Neutrophil (primary cell): ENCODE data around the gene POC1A.
"Not testable (repeated sequence)": the region's sequence is repeated elsewhere in the genome, so short reads cannot be mapped to it uniquely, and the experiment has no call there.

Source experiments
- H3K27ac ChIP-seq: fragments of 200-600 bp; sonication (generic); 2 replicates; pipeline ENCODE4 v1.5.1; 2016; ENCODE audit warnings: mild to moderate bottlenecking, moderate library complexity
- H3K27me3 ChIP-seq: fragments of 200-600 bp; sonication (generic); 2 replicates; pipeline ENCODE4 v1.6.0; 2016; ENCODE audit warnings: mild to moderate bottlenecking
- H3K36me3 ChIP-seq: fragments of 200-600 bp; sonication (generic); 2 replicates; pipeline ENCODE4 v1.5.1; 2017
- H3K4me1 ChIP-seq, 2 experiments: fragments of 200-600 bp in 1 of 2; sonication (generic) in 1 of 2; 1 replicate in 1 of 2; 2 replicates in 1 of 2; pipeline versions ENCODE4 v1.5.1 to v1.6.1; 2013 to 2016; ENCODE audit warnings: low read depth in 1 of 2, low read length in 1 of 2, mild to moderate bottlenecking in 1 of 2, moderate library complexity in 1 of 2; ENCODE audit not compliant: control insufficient read depth in 1 of 2, insufficient read depth in 1 of 2
- H3K4me3 ChIP-seq, 2 experiments: fragments of 200-600 bp in 1 of 2; sonication (generic) in 1 of 2; 1 replicate in 1 of 2; 2 replicates in 1 of 2; pipeline ENCODE4 v1.5.1; 2013 to 2016; ENCODE audit warnings: low read depth in 1 of 2, low read length in 1 of 2, mild to moderate bottlenecking in 1 of 2, moderate library complexity in 1 of 2
- H3K9me3 ChIP-seq: fragments of 200-600 bp; sonication (generic); 2 replicates; pipeline ENCODE4 v1.5.1; 2016
- TF ChIP-seq, protein P1 (sequence below): fragments of 200-600 bp; sonication (generic); IDR thresholded peaks from 2 replicates; pipeline ENCODE4 v1.5.1; 2016; ENCODE audit warnings: antibody characterized with exemption

The POC1A gene

GRCh38 chr3:52183786-52184445 lies 29.7 kb upstream of the POC1A start:
- Histone ChIP-seq H3K9me3 (no peaks in the 10 kb centered on the region), H3K27me3 (no peaks in the 10 kb centered on the region), H3K4me1 (peaks cover 36 to 43% of the 10 kb centered on the region in 2 experiments), H3K36me3 (no peaks in the 10 kb centered on the region), H3K4me3 (no peak overlapping the region), H3K27ac (no peak overlapping the region)
- TF ChIP-seq, protein P1, sequence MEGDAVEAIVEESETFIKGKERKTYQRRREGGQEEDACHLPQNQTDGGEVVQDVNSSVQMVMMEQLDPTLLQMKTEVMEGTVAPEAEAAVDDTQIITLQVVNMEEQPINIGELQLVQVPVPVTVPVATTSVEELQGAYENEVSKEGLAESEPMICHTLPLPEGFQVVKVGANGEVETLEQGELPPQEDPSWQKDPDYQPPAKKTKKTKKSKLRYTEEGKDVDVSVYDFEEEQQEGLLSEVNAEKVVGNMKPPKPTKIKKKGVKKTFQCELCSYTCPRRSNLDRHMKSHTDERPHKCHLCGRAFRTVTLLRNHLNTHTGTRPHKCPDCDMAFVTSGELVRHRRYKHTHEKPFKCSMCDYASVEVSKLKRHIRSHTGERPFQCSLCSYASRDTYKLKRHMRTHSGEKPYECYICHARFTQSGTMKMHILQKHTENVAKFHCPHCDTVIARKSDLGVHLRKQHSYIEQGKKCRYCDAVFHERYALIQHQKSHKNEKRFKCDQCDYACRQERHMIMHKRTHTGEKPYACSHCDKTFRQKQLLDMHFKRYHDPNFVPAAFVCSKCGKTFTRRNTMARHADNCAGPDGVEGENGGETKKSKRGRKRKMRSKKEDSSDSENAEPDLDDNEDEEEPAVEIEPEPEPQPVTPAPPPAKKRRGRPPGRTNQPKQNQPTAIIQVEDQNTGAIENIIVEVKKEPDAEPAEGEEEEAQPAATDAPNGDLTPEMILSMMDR = no peak

GRCh38 chr3:52182691-52183090 lies 28.5 kb upstream of the POC1A start:
- Histone ChIP-seq H3K27me3 (no peaks in the 10 kb centered on the region), H3K27ac (no peak overlapping the region), H3K36me3 (no peaks in the 10 kb centered on the region), H3K4me1 (peaks cover 27 to 34% of the 10 kb centered on the region in 2 experiments), H3K9me3 (no peaks in the 10 kb centered on the region), H3K4me3 (no peak overlapping the region)
- TF ChIP-seq, protein P1 = no peak

- Histone ChIP-seq H3K36me3 (no peaks in the 10 kb centered on the region), H3K4me1 (peaks cover 27 to 34% of the 10 kb centered on the region in 2 experiments), H3K4me3 (no peak overlapping the region), H3K27ac (peak overlapping the region; percentile 5), H3K27me3 (no peaks in the 10 kb centered on the region), H3K9me3 (no peaks in the 10 kb centered on the region)
- TF ChIP-seq, protein P1 = no peak
Measured at GRCh38 chr3:52182196-52182595, 28.0 kb upstream of the POC1A start.

DNA sequence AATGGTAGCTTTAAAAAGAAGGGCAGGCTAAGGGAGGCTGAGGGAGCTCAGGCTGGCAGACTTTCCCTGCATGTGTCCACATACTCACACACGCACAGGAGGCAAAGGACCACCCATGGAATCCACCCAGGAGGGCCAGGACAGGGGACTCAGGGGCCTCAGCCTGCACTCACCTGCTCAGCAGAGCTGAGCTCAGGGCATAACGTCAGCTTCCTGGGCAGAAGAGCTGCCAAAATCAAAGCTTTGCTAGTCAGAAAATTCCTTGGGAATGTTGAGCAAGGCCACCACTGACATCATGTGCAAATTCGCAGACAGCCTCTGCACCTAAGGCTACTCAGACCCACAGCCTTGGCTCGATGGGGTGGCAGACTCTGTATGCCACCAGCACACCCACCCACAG lies 27.3 kb upstream of the POC1A start:
- Histone ChIP-seq H3K9me3 (no peaks in the 10 kb centered on the region), H3K27me3 (no peaks in the 10 kb centered on the region), H3K4me3 (no peak overlapping the region), H3K27ac (peak overlapping the region; percentile 5), H3K36me3 (no peaks in the 10 kb centered on the region), H3K4me1 (peaks cover 21 to 32% of the 10 kb centered on the region in 2 experiments)
- TF ChIP-seq, protein P1 = no peak

- Histone ChIP-seq H3K27me3 (no peaks in the 10 kb centered on the region), H3K9me3 (no peaks in the 10 kb centered on the region)
Measured at GRCh38 chr3:52178537-52178936, 24.3 kb upstream of the POC1A start.

DNA sequence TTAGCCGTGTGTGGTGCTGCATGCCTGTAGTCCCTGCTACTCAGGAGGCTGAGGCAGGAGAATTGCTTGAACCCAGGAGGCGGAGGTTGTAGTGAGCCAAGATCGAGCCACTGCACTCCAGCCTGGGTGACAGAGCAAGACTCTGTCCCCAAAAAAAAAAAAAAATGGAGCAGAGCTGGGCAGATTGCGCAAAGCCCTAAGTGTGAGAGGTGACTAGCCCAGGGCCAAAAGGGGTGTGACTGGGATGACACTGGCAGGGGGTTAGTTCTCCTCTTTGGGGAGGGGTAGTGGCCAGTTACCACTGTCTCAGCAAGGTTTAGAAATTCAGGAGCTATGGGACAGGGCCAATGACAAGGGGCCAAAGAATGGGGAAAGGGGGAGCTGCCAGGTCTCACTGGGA lies 23.9 kb upstream of the POC1A start:
- not testable (repeated sequence) for H3K9me3 ChIP-seq, H3K4me3 ChIP-seq, H3K27ac ChIP-seq, H3K36me3 ChIP-seq, H3K27me3 ChIP-seq
- H3K4me1 ChIP-seq = peaks cover 0 to 10% of the 10 kb centered on the region in 2 experiments

More at GRCh38 chr3:52178537-52178936, 24.3 kb upstream of the POC1A start:
- H3K27ac ChIP-seq = no peak overlapping the region
- TF ChIP-seq, protein P1 = no peak
- H3K4me1 ChIP-seq = peaks cover 0 to 10% of the 10 kb centered on the region in 2 experiments
- no peak overlapping the region for H3K4me3 ChIP-seq
- no peaks in the 10 kb centered on the region for H3K36me3 ChIP-seq
